HG03520 (cell line): ENCODE data around the gene PRRT1.
"Not testable (repeated sequence)": the region's sequence is repeated elsewhere in the genome, so short reads cannot be mapped to it uniquely, and the experiment has no call there.

Experiments
- ATAC-seq: cut with Tn5 transposase; IDR thresholded peaks from one replicate; pipeline ENCODE4 v1.9.1; 2021; ENCODE audit warnings: mild to moderate bottlenecking, moderate library complexity; ENCODE audit not compliant: unreplicated experiment

The PRRT1 gene

DNA sequence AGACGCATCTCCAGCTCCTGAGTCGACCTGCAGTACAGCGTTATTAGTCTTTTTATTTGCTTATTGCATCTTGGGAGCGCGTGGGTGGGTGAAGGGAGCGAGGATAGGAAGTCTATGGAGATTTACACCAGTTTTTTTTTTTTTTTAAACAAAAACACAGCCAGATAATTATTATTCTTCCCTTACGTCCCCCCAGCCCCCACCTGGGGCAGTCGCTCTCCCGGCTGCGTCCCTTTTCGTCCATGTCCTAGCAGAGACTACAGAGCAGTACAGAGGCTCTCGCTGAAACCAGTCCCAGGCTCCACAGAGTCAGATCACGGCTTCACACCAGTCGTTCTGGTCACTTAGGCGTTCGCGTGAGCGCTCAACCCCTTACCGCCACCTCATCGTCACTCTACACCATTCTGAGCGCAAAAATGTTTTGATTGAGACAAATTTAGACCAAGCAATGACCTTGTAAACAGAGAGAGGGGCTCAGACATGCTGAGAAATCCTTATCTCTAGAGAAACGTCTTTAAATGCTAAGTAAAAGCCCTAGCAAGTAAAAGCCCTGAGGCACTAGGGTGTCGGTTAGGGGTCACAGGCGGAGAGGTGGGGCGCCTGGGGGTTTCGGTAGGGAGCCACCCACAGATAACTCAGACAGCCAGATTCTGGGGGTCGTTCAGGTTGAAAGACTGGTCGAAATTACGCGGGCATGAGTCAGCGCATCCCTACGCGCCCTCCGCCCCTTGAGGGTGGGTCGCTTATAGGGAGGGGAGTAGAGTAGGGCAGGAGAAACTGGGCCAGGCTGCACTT, 1.2 kb upstream of the PRRT1 start:
- no peak for ATAC-seq

DNA sequence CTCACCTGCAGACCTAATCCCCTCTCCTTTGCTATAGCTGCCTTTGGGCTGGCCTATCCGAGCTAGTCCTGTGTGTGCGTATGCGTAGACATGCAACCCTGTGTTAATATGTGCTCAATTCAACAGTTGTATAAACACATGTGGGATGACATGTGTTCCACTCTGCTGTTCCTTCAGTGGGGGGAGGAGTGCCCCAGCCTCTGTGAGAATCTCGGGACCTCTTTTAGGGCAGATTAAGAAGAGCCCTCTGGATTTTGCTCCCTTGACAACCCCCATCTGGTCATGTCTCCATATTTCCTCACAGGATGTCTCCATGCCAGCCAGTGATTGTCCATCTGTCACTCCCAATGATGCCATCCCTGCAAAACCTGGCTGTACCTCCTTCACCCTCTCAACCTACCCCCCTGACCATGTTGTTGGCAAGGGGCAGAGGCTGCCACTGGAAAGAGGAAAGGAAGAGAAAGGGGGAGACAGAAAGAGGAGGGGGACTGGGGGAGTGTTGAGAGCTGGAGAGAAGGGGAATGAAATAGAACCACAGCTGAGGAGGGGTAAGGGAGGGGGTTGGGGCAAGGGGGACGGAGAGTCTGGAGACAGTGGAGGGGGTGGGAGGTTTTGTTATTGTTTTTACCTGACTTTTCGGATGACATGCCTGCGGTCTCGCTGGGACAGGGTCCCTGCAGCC, 417 bp downstream of the PRRT1 start:
- ATAC-seq = no peak

DNA sequence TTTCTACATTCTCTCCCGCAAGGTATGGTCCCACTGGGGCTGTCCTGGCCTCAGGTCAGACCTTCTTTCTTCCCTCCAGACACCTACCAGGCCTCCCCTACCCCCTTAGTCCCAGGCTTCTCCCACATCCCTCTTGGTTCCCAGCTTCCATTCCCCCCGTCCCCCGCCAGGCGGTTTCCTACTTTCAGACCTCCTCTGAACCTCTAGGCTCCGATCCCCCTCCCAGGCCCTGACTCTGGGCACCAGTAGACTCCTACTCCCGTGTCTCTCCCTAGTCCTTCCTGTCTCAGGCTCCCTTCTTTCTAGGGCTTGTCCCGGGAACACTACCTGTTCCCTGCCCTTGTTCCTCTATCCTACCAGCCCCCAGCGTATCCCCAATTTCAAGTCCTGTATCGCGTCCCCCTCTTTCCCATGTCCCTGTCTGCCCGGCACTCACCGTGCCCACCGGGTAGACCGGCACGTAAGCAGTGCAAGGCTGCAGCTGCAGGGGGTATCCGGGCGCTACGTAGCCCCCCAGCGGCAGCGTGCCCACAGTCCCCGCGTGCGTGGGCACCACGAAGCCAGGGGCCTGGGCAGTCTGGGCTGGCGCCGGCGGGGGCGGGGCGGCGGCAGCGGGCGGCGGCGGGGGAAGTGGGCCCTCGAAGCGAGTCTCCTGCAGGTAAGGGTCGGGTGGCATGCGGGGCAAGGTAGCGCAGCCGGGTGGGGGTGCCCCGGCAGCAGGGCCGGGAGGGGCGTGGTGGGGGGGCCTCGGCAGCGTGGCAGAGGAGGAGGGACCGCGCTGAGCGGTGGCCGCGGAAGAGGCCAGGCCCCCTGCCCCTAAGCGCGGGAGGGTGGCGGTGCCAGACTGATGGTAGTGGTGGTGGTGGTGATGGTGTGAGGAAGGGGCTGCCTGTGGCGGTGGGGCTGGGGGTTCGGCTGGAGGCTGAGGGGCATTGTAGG, 1.5 kb downstream of the PRRT1 start:
- ATAC-seq = no peak

DNA sequence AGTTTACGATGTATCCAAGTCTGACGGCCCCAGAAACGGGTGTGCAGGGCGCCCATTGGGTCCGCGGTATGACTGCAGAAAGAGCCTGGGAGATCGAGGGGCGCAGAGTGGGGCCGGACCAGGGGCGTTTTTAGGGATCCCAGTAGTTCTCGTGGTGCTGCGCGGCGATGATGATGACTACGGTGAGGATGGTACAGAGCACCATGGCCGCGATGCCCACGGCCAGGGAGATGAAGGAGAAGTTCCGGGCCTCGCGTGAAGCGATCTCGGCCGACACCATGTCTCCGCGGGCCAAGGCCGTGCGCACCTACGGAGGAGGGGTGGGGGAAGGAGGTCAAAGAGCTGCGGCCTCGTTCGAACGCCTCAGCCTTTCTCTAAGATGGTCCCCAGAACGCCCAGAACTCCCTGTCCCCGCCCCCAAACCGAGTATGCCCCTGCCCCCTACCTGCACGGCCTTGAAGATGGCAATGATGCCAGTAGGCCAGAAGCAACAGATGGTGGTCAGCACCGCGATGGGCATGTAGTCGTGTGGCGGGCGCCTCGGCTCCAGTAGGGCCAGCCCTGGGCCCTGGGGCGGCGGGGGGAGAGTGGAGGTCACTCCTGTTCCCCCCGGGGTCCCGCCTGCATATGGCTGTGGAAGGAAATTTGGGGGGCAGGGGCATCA, 2.5 kb downstream of the PRRT1 start:
- no peak for ATAC-seq

DNA sequence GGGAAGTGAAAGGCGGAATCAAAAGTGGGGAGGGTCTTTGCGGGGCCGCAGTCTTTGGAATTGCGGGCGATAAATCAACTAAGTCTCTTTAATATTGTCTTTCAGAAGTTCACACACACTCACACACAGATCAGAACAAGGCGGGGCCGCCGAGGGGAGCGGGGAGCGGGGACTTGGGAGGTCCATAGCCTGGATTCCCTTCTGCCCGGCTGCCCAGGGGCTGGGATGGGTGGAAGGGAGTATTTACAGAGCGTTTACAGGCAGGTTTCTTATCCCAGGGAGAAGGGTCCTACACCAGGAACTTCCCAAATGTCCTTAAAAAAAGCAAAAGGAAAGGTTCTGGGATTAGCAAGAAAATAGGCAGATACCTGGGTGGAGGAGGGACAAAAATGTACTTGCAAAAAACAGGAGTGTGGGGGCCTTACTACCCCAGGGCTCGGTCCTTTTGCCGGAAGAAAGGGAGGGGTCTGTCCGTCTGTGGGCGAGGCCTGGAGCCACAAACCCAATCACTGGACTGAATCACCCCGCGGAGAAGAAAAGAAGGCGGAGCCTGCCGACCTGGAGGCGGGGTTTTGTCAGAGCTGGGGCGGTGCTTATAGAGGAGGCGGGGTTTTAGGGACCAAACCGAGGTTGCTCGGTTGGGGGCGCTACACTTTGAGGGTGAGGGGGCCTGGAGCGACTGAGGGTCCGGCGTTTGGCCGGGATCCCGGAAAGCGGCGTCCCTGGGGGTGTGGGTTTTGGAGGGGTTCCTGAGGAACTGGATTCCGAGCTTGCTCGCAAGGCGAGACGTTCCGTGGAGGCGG, 3.2 kb downstream of the PRRT1 start:
- ATAC-seq = no peak

DNA sequence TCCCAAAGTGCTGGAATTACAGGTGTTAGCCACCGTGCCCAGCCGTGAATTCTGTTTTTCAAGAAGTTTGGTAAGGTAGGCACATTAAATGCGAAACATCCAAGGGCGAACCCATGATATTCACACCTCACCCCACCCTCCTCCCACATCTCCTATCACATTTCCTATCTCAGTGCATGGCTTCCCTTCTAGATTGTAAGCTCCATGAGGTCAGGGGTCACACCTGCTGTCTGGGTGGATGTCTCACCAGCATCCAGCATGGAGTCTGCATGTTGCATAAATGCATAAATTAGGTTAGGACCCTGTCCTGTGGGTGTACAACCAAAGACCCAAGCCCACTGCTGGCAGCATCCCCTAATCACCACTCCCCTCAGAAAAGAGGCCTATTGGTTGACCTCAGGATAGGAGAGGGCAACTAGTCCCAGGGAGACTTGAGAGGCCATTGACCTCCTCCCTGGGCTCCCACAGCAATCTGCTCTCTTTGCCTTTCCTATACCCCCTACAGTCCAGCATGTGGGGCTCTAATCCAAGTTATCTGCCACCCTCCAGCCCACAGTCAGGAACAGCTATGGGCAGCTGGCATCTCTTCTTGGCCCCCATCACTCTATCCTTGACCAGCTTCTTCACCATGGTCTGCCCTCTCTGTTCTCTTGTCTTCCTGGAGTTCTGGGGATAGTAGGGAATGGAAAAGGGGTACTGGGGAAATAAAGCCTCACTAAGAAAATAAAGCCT, 4.2 kb downstream of the PRRT1 start:
- ATAC-seq = no peak

DNA sequence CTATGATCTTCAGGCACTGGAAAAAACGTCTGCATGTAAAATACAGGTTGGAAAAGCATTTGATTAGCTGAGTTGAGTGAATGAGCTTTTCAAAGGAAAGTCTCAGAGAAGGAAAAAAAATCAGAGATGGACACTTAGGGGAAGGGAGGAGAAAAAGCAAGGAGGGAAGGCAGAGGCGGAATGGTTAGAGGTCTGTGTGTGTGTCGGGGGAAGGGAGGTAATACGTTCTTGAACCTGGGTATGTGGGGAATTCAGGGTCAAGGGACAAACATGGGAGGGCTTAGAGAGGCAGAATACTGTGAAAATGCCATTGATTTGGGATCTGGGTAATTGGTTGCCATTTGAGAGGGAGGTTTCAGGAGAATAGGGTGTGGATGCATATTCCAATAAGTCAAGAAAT, 5.1 kb downstream of the PRRT1 start:
- ATAC-seq = no peak

DNA sequence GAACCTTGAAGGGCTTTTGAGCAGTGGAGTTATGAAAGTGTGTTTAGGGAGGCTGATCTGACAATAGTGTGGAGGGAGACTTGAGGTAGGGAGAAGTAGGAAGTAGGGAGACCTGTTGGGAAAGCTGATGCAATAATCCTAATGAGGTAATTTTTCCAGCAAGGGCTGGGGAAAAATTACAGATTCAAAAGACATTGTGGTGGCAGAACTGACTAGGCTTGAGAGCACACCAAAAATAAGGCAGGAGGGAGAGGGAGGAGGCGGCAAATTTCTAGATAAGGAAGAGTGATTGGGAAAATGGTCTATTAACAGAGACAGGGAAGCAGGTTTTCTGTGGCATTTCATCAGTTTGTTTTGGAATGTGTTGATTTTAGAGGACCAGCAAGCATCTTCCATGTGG, 5.5 kb downstream of the PRRT1 start:
- no peak for ATAC-seq

DNA sequence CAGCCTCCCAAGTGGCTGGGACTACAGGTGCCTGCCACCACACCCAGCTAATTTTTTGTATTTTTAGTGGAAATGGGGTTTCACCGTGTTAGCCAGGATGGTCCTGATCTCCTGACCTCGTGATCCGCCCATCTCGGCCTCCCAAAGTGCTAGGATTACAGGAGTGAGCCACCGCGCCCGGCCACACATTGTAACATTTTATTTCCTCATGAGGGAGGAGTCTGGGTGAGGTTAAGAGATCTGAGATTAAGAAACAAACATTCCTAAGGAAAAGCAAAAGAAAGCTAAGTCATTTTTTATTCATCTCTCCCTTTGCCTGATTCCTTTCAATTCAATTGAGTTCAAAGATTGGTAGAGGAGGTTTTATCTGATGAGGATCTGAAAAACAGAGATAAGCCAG, 7.5 kb downstream of the PRRT1 start:
- not testable (repeated sequence) for ATAC-seq

DNA sequence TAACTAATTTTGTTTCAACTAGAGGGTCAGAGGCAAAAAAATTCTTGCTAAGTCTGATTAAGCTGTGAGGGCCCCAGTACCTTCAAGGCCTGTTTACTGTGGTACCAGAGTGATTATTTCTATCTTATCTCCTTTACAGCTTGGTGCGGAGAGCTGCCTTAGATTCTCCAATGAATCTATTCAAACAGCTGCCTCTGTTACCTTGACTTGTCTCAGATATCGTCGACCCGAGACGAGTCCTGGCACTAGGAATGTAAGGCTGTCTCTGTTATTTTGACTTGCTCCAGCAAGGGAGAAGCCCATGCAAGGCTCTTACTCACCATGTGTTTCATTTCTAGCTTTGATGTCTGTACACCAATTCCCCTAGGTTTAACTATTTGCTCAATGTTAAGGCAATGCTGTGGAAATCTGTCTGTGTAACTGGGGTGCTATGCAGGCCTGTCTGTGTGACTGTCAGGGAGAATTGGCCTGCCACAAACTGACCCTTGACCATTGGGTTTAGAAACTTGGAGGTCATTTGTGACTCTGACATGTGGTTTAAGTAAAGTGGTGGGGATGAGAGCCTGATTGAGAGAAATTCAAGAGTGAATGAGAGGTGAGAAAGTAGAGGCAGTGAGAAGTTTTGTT, 11.2 kb downstream of the PRRT1 start:
- ATAC-seq = no peak

DNA sequence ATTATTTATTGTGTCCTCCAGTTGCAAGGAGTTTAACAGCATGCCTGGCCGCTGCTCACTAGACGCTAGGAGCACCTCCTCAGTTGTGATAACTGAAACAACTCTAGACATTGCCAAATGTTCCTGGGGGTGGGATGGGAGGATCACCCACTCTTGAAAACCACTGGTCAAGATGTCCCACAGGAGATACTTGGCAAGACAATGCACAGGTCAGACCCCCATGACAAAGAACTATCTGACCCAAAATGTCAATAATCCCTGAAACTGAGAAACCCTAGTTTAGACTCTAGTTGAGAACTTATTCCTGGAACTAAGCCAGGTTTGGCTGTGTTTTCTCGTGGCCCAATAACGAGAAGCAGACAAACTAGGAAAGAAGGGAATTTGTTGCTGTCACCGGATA, 12.1 kb downstream of the PRRT1 start:
- no peak for ATAC-seq

DNA sequence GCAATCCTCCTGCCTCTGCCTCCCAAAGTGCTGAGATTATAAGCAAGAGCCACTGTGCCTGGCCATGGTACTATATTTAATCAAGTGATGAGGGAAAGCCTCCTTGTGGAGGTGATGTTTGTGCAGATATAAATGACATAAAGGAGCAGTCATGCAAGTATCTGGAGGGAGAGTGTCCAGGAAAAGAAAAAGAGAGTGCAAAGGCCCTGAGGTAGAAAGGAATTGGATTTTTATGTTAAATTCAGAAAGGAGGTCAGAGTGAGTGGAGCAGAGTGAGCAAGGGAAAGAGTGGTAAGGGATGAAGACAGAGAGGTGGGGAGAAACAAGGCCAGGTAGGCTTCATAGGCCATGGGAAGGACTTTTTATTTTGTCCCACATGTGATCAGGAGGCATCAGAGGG, 14.3 kb downstream of the PRRT1 start:
- no peak for ATAC-seq

DNA sequence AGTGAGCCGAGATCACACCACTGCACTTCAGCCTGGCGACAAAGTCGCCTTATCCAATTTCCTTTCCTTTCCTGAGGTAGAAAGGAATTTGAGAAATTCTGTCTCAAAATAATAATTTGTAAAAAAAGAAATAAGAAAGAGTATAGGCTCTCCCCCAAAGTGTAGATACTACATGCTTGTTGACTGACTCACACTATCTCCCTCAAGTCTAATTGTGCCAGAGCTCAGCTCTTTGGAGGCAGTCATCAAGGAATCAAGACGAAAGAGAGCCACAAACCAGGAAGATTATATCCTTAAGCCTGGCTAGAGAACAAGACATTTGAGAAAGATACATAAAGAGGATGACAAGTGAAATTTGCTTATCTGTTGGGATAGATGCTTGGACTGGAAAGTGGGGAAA, 18.0 kb downstream of the PRRT1 start:
- no peak for ATAC-seq

DNA sequence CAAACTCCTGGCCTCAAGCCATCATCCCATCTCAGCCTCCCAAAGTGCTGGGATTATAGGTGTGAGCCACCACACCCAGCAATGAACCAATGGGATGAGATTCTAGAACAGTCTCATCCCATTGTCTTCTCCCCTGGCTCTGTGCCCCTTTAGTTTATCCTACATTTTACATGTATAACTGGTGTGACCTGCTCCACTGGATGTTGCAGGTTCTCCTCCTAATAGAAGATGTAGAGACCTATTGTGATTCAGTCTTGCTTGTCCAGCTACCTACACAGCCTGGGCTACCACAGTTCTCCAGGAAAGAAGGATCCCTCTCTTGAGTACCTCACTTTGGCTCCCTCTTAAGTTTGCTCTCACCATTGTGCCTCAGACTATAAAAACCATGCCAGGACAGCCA, 19.6 kb downstream of the PRRT1 start:
- no peak for ATAC-seq

DNA sequence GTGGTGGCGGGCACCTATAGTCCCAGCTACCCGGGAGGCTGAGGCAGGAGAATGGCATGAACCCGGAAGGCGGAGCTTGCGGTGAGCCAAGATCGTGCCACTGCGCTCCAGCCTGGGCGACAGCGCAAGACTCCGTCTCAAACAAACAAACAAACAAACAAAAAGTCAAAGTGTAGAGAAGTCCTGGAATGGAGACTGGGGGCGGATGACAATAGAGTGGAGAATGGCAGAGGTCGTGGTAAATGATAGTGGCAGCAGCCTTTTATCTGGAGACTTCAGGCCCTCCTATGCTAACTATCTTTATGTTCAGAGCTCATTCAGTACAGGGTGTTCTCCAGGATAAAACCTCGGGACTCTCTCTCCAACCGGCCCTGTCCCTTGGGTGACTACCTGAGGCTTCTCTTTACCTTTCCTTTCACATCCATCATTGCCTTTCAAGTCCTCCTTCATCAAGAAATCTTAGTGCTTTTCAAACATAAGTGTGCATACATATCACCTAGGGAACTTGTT, 20.2 kb downstream of the PRRT1 start:
- ATAC-seq = no peak

DNA sequence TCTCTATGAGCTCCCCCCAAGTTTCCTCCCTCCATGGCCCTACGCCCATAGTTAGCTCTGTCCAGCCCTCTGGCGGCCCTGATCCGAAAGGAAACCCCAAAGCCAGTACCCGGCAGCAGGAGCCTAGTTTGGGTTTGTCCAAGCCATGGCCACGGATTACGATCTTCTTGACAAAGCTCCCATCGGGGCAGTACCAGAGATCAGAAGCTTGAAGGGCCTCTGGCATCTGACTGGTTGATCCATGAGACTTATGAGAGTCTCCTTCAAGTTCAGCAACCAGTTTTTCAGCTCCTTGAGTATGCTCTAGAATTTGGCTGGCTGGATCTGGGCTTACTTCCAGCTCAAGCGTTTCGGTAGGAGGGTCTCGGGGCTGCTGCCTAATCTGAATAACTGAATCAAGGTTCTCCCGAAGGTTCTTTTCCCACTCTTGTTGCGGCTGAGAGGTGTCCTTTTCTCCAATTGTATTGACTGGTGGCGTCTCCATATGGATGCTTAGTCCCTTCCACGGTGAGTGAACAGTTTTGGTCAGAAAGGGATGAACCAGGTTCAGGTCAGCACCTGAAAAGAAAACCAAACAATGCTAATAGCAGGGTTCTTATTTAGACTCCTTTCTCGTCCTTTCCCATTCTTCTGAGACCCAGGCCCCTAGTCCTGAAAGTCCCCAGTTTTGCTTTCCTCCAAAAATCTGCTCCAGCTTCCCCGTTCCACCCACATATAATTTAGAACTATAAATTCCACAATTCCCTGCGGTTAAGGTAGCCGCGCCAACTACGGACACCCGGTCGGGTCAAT, 22.2 kb downstream of the PRRT1 start:
- ATAC-seq = peak; percentile 12

DNA sequence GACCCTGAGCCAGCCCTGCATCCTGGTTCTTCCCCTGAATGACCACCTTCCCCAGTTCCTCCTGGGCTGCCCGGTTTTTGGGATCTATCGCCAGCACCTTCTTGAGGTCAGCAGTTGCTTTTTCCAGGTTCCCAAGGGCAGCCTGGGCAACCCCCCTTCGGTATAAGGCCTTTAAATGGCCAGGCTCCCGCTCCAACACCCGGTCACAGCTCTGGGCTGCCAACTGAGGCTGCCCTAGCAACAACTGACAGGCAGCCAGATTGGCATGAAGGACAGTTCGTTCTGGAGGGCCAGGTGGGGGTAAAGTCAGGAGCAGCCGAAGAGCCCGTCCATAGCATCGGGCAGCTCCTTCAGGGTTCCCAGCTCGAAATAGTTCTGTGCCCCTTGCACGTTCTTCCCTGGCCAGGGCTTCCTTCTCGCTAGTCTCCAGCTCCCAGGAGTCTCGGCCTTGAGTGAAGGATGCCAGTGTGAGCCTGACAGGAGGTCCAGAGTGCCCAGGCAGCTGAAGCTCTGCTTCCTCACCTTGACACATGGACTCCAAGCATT, 22.9 kb downstream of the PRRT1 start:
- ATAC-seq = no peak
